HEK293 (cell line): ENCODE data around the gene ATP6V1G1.
"Not testable (repeated sequence)": the region's sequence is repeated elsewhere in the genome, so short reads cannot be mapped to it uniquely, and the experiment has no call there.

Experiments
- ZIC2 ChIP-seq: fragments of 450-650 bp; formaldehyde crosslinking; IDR thresholded peaks from 2 replicates; pipeline ENCODE4 v1.5.1; 2016; ENCODE audit warnings: missing biosample characterization, missing genetic modification characterization
- ZNF274 ChIP-seq, 2 experiments: fragments of 200-500 bp in 1 of 2; fragments of 450-650 bp in 1 of 2; sonication (Bioruptor generic) in 1 of 2; formaldehyde crosslinking in 1 of 2; IDR thresholded peaks; 2 replicates each; pipeline versions ENCODE4 v1.5.1 to v1.6.1; 2014 to 2016; ENCODE audit warnings: borderline replicate concordance in 1 of 2, inconsistent platforms in 1 of 2, low read length in 1 of 2, missing biosample characterization in 1 of 2, missing genetic modification characterization in 1 of 2
- ZNF530 ChIP-seq: fragments of 450-650 bp; formaldehyde crosslinking; IDR thresholded peaks from 2 replicates; pipeline ENCODE4 v1.5.1; 2016; ENCODE audit warnings: low read depth, missing biosample characterization, missing genetic modification characterization
- ZNF623 ChIP-seq: fragments of 450-650 bp; formaldehyde crosslinking; IDR thresholded peaks from 2 replicates; pipeline ENCODE4 v1.5.1; 2016; ENCODE audit warnings: missing biosample characterization, missing genetic modification characterization
- ZNF792 ChIP-seq: fragments of 450-650 bp; formaldehyde crosslinking; IDR thresholded peaks from 2 replicates; pipeline ENCODE4 v1.5.1; 2016; ENCODE audit warnings: missing biosample characterization, missing genetic modification characterization
- TF ChIP-seq, protein P1 (sequence below): fragments of 450-650 bp; formaldehyde crosslinking; IDR thresholded peaks from 2 replicates; pipeline ENCODE4 v1.5.1; 2016; ENCODE audit warnings: missing biosample characterization, missing genetic modification characterization

DNA sequence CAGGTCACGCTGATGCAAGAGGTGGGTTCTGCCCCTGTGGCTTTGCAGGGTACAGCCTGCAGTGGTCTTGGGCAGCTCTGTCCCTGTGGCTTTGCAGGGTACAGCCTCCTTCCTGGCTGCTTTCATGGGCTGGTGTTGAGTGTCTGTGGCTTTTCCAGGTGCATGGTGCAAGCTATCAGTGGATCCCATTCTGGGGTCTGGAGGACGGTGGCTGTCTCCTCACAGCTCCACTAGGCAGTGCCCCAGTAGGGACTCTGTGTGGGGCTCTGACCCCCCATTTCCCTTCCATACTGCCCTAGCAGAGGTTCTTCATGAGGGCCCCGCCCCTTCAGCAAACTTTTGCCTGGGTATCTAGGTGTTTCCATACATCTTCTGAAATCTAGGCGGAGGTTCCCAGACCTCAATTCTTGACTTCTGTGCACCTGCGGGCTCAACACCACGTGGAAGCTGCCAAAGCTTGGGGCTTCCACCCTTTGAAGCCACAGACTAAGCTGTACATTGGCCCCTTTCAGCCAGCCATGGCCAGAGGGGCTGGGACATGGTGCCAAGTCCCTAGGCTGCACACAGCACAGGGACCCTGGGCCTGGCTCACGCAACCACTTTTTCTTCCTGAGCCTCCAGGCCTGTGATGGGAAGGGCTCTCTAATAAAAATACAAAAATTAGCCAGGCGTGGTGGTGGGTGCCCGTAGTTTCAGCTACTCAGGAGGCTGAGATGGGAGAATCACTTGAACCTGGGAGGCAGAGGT is 13.1 kb downstream of the ATP6V1G1 start:
- TF ChIP-seq ZIC2 (tag by site-specific recombination); ZNF530 (tag by site-specific recombination); ZNF623 (tag by site-specific recombination); ZNF792 (tag by site-specific recombination); ZNF274 (IDR thresholded peaks at IDR 0.05; ENCODE audit: low read length); ZNF274 (tag by site-specific recombination; IDR thresholded peaks at IDR 0.05; ENCODE audit: borderline replicate concordance): not testable (repeated sequence)
- TF ChIP-seq, protein P1, sequence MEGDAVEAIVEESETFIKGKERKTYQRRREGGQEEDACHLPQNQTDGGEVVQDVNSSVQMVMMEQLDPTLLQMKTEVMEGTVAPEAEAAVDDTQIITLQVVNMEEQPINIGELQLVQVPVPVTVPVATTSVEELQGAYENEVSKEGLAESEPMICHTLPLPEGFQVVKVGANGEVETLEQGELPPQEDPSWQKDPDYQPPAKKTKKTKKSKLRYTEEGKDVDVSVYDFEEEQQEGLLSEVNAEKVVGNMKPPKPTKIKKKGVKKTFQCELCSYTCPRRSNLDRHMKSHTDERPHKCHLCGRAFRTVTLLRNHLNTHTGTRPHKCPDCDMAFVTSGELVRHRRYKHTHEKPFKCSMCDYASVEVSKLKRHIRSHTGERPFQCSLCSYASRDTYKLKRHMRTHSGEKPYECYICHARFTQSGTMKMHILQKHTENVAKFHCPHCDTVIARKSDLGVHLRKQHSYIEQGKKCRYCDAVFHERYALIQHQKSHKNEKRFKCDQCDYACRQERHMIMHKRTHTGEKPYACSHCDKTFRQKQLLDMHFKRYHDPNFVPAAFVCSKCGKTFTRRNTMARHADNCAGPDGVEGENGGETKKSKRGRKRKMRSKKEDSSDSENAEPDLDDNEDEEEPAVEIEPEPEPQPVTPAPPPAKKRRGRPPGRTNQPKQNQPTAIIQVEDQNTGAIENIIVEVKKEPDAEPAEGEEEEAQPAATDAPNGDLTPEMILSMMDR = not testable (repeated sequence)
